ENCODE data around the gene GNAQ. TPM values are rescaled to one million over a fixed set of nuclear protein-coding genes. Genes with fewer than 3 reads are reported as not detected.

Gene GNAQ
- total and polyA plus RNA-seq, 4 experiments from 2014 or later: 6.9 to 57.2 (median 34.5) TPM

DNA sequence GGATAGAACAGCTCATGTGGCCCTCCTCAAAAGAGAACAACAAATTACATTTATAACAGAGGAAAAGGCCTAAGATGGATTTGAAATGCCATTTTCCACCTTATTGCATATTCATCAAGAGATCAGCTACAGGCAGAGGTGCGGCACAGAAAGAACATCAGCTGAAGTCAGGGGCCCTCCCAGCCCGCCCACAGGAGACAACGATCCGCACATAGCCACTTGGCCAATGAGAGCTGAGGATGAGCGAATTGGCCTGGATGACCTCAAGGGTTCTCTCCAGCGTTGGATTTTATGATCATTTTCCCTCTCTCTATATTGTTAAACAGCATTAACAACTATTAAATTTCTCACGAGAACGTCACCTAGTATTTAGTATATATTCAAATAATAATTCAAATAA lies 97.6 kb downstream of the GNAQ start:
- Mint-ChIP-seq H3K36me3 (peaks cover 27 to 46% of the 10 kb centered on the region in 2 donors), H3K27me3 (no peaks in the 10 kb centered on the region), H3K4me1 (peaks cover 24 to 42% (median 32%) of the 10 kb centered on the region in 4 donors), H3K4me3 (no peak overlapping the region), H3K9me3 (no peaks in the 10 kb centered on the region), H3K27ac (no peak overlapping the region)
- Histone ChIP-seq H3K4me3 (ENCODE audit: low read length in 2 of 2) (no peak overlapping the region), H3K36me3 (ENCODE audit: insufficient read depth, low read length) (no peaks in the 10 kb centered on the region), H3K27ac (ENCODE audit: low read depth, low read length) (no peak overlapping the region), H3K9me3 (ENCODE audit: control insufficient read depth in 1 of 2, low read length in 2 of 2) (no peaks in the 10 kb centered on the region), H3K4me1 (ENCODE audit: insufficient read depth, low read length) (no peaks in the 10 kb centered on the region), H3K27me3 (ENCODE audit: insufficient read depth, low read length) (no peaks in the 10 kb centered on the region)
- no peak for DNase-seq
- ChIA-PET CTCF (ENCODE audit: partially characterized antibody) (no interaction called here), POLR2A (ENCODE audit: partially characterized antibody) (no interaction called here)
- intact Hi-C loops (cut with micrococcal nuclease): no loop called here

- Histone ChIP-seq H3K9me3 (ENCODE audit: control insufficient read depth in 1 of 2, low read length in 2 of 2) (no peaks in the 10 kb centered on the region), H3K4me3 (ENCODE audit: low read length in 2 of 2) (no peak overlapping the region), H3K27me3 (ENCODE audit: insufficient read depth, low read length) (no peaks in the 10 kb centered on the region), H3K27ac (ENCODE audit: low read depth, low read length) (no peak overlapping the region), H3K36me3 (ENCODE audit: insufficient read depth, low read length) (no peaks in the 10 kb centered on the region), H3K4me1 (ENCODE audit: insufficient read depth, low read length) (peaks cover 3% of the 10 kb centered on the region)
- peaks cover 22 to 39% (median 31%) of the 10 kb centered on the region in 4 donors for H3K4me1 Mint-ChIP-seq
- H3K36me3 Mint-ChIP-seq: peaks cover 26 to 43% of the 10 kb centered on the region in 2 donors
- no peaks in the 10 kb centered on the region for H3K27me3 Mint-ChIP-seq
- H3K27ac Mint-ChIP-seq: peak overlapping the region in 2 of 7 donors; percentile 7 to 74
- POLR2A ChIA-PET (ENCODE audit: partially characterized antibody): no interaction called here
- DNase-seq: no peak
- CTCF ChIA-PET (ENCODE audit: partially characterized antibody): no interaction called here
- intact Hi-C loops (cut with micrococcal nuclease): no loop called here
- no peak overlapping the region for H3K4me3 Mint-ChIP-seq
- H3K9me3 Mint-ChIP-seq: no peaks in the 10 kb centered on the region
Observed at GRCh38 chr9:77933019-77933418, 98.6 kb downstream of the GNAQ start.

DNA sequence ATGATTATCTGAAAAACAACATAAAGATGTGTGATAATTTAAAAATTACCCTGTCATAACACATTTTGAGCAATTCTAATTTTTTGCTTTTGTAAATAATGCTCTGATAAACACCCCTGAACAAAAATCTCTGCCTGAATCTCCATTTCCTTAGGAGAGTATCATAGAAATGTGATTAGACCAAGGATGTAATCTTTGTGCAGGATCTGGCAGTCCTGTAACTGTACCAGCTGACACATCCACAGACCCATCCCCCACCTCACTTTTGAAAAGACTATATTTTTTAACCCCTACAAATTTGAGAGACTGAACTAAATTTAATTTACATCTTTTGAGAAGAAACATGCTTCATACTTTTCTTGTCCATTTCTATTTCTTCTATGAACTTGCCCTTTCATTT lies 101.7 kb downstream of the GNAQ start:
- Mint-ChIP-seq H3K4me1 (peaks cover 33 to 51% (median 40%) of the 10 kb centered on the region in 4 donors), H3K36me3 (peaks cover 24 to 32% of the 10 kb centered on the region in 2 donors), H3K27me3 (no peaks in the 10 kb centered on the region), H3K27ac (no peak overlapping the region), H3K9me3 (no peaks in the 10 kb centered on the region), H3K4me3 (no peak overlapping the region)
- ChIA-PET CTCF (ENCODE audit: partially characterized antibody) (no interaction called here), POLR2A (ENCODE audit: partially characterized antibody) (no interaction called here)
- Histone ChIP-seq H3K27ac (ENCODE audit: low read depth, low read length) (no peak overlapping the region), H3K4me1 (ENCODE audit: insufficient read depth, low read length) (peaks cover 22% of the 10 kb centered on the region), H3K4me3 (ENCODE audit: low read length in 2 of 2) (no peak overlapping the region), H3K27me3 (ENCODE audit: insufficient read depth, low read length) (no peaks in the 10 kb centered on the region), H3K36me3 (ENCODE audit: insufficient read depth, low read length) (no peaks in the 10 kb centered on the region), H3K9me3 (ENCODE audit: control insufficient read depth in 1 of 2, low read length in 2 of 2) (no peaks in the 10 kb centered on the region)
- DNase-seq: no peak
- intact Hi-C loops (cut with micrococcal nuclease): no loop called here

- Histone ChIP-seq H3K36me3 (ENCODE audit: insufficient read depth, low read length) (no peaks in the 10 kb centered on the region), H3K4me3 (ENCODE audit: low read length in 2 of 2) (no peak overlapping the region), H3K27me3 (ENCODE audit: insufficient read depth, low read length) (no peaks in the 10 kb centered on the region), H3K27ac (ENCODE audit: low read depth, low read length) (no peak overlapping the region), H3K9me3 (ENCODE audit: control insufficient read depth in 1 of 2, low read length in 2 of 2) (no peaks in the 10 kb centered on the region), H3K4me1 (ENCODE audit: insufficient read depth, low read length) (peaks cover 22% of the 10 kb centered on the region)
- intact Hi-C loops (cut with micrococcal nuclease): no loop called here
- Mint-ChIP-seq H3K4me3 (peak overlapping the region in 1 of 8 donors; percentile 24), H3K27me3 (no peaks in the 10 kb centered on the region), H3K4me1 (peaks cover 27 to 42% (median 31%) of the 10 kb centered on the region in 4 donors), H3K27ac (no peak overlapping the region), H3K9me3 (peaks cover 0 to under 1% (median 0%) of the 10 kb centered on the region in 8 donors), H3K36me3 (peaks cover 15 to 21% of the 10 kb centered on the region in 2 donors)
- no peak for DNase-seq
- ChIA-PET POLR2A (ENCODE audit: partially characterized antibody) (interaction anchor here (1.1 kb wide), 1 partner anchor 8 kb away, joined by 3 read pairs; no protein-coding TSS in a partner anchor), CTCF (ENCODE audit: partially characterized antibody) (no interaction called here)
Observed at GRCh38 chr9:77927265-77927664, 104.3 kb downstream of the GNAQ start.

DNA sequence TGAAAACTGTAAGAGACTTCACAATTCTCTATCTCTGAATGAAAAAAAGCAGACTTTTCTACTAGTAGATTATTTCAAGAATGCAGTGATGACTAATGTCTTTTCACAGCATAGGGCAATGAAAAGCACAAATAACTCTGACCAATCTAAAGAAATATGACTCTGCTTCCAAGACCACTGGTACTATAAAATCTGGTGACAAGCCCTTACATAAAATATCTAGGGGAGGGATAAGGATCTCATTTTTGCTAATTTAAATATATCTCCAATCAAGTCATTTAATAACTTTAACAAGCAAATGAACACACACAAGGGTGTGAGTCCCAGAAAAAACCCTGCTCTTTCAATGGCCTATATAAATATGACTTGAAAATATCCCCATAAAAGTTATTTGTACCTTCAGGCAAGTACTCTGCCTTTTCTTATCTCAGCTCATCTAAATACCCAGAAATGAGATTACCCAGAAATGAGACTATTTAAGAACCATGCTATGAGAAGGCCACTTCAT lies 105.2 kb downstream of the GNAQ start:
- H3K4me3 Mint-ChIP-seq: no peak overlapping the region
- no peak overlapping the region for H3K27ac Mint-ChIP-seq
- H3K9me3 Mint-ChIP-seq: peaks cover 0 to 2% (median 0%) of the 10 kb centered on the region in 8 donors
- H3K27ac ChIP-seq (ENCODE audit: low read depth, low read length): no peak overlapping the region
- H3K36me3 Mint-ChIP-seq: peaks cover 18 to 23% of the 10 kb centered on the region in 2 donors
- H3K9me3 ChIP-seq (ENCODE audit: control insufficient read depth in 1 of 2, low read length in 2 of 2): no peaks in the 10 kb centered on the region
- H3K27me3 ChIP-seq (ENCODE audit: insufficient read depth, low read length): no peaks in the 10 kb centered on the region
- H3K4me3 ChIP-seq (ENCODE audit: low read length in 2 of 2): no peak overlapping the region
- H3K4me1 ChIP-seq (ENCODE audit: insufficient read depth, low read length): peaks cover 22% of the 10 kb centered on the region
- POLR2A ChIA-PET (ENCODE audit: partially characterized antibody): interaction anchor here (1.1 kb wide), 1 partner anchor 8 kb away, joined by 3 read pairs; no protein-coding TSS in a partner anchor
- DNase-seq: no peak
- intact Hi-C loops (cut with micrococcal nuclease): no loop called here
- CTCF ChIA-PET (ENCODE audit: partially characterized antibody): no interaction called here
- H3K36me3 ChIP-seq (ENCODE audit: insufficient read depth, low read length): no peaks in the 10 kb centered on the region
- no peaks in the 10 kb centered on the region for H3K27me3 Mint-ChIP-seq
- H3K4me1 Mint-ChIP-seq: peaks cover 27 to 41% (median 28%) of the 10 kb centered on the region in 4 donors

DNA sequence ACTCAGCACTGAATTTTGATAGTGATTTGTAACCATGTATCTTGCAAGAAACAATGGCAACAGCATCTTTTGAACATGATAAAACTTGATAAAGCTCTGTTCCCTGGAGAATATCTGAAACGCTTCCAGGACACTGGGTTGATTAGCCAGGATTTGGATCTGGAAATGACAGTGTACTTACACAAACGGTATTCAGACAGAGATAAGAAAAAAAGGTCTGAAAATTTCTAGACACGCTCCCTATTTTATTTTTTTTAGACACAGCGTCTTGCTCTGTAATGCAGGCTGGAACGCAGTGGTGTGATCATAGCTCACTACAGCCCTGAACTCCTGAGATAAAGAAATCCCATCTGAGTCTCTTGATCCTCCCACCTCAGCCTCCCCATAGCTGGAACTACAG lies 109.0 kb downstream of the GNAQ start:
- H3K36me3 Mint-ChIP-seq: peaks cover 30 to 31% of the 10 kb centered on the region in 2 donors
- ChIA-PET CTCF (ENCODE audit: partially characterized antibody) (no interaction called here), POLR2A (ENCODE audit: partially characterized antibody) (no interaction called here)
- no peak overlapping the region for H3K4me3 Mint-ChIP-seq
- Histone ChIP-seq H3K9me3 (ENCODE audit: control insufficient read depth in 1 of 2, low read length in 2 of 2) (no peaks in the 10 kb centered on the region), H3K27me3 (ENCODE audit: insufficient read depth, low read length) (no peaks in the 10 kb centered on the region), H3K36me3 (ENCODE audit: insufficient read depth, low read length) (peaks cover 8% of the 10 kb centered on the region), H3K27ac (ENCODE audit: low read depth, low read length) (no peak overlapping the region), H3K4me1 (ENCODE audit: insufficient read depth, low read length) (peaks cover 15% of the 10 kb centered on the region), H3K4me3 (ENCODE audit: low read length in 2 of 2) (no peak overlapping the region)
- H3K27ac Mint-ChIP-seq: no peak overlapping the region
- no peaks in the 10 kb centered on the region for H3K27me3 Mint-ChIP-seq
- intact Hi-C loops (cut with micrococcal nuclease): no loop called here
- H3K4me1 Mint-ChIP-seq: peaks cover 23 to 30% (median 26%) of the 10 kb centered on the region in 4 donors
- no peak for DNase-seq
- H3K9me3 Mint-ChIP-seq: peaks cover 0 to 2% (median 0%) of the 10 kb centered on the region in 8 donors

DNA sequence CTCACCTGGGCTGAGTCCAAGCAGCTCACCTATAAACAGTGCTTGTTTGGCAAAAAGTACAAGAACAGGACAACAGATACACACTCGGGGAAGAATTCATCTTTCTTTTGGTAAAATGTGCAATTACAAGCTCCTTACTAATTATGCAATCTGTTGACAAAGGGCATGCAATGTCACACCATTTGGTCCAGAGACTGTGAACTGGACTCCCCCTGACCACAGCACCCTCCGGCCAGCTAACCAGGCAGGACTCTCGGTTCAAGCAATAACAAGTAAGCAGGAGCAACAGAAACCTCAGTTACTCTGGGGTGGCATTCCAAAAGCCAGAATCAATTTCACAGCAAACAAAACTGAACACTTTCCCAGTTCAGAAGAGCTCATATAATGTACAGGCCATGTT lies 113.8 kb downstream of the GNAQ start:
- Histone ChIP-seq H3K27ac (ENCODE audit: low read depth, low read length) (no peak overlapping the region), H3K36me3 (ENCODE audit: insufficient read depth, low read length) (peaks cover 8% of the 10 kb centered on the region), H3K9me3 (ENCODE audit: control insufficient read depth in 1 of 2, low read length in 2 of 2) (no peaks in the 10 kb centered on the region), H3K27me3 (ENCODE audit: insufficient read depth, low read length) (no peaks in the 10 kb centered on the region), H3K4me1 (ENCODE audit: insufficient read depth, low read length) (peaks cover 4% of the 10 kb centered on the region), H3K4me3 (ENCODE audit: low read length in 2 of 2) (no peak overlapping the region)
- Mint-ChIP-seq H3K4me1 (peaks cover 15 to 35% (median 27%) of the 10 kb centered on the region in 4 donors), H3K9me3 (peaks cover 0 to 2% (median 0%) of the 10 kb centered on the region in 8 donors), H3K27me3 (no peaks in the 10 kb centered on the region), H3K27ac (peak overlapping the region in 4 of 7 donors; percentile 1 to 46 (median 24)), H3K36me3 (peaks cover 43 to 48% of the 10 kb centered on the region in 2 donors), H3K4me3 (no peak overlapping the region)
- POLR2A ChIA-PET (ENCODE audit: partially characterized antibody): no interaction called here
- intact Hi-C loops (cut with micrococcal nuclease): loop anchor here (10.0 kb wide), 1 partner anchor 73 kb away; no protein-coding TSS in a partner anchor
- CTCF ChIA-PET (ENCODE audit: partially characterized antibody): interaction anchor here (0.5 to 1.2 kb wide), 2 partner anchors 320 to 461 kb away, joined by 3 read pairs; no protein-coding TSS in a partner anchor
- DNase-seq: no peak
